IPS-NIHi7 (cell line): ENCODE data around the gene GPS2.
A peak's percentile ranks its signal among the peaks of the same experiment; 100 is the strongest.

ENCODE experiments used
- DNase-seq: peaks from one replicate; pipeline ENCODE4 v3.0.0; 2012; ENCODE audit warnings: mixed read lengths; ENCODE audit errors: extremely low spot score

GPS2 gene

GRCh38 chr17:7317161-7317803 lies 2.1 kb upstream of the GPS2 start:
- DNase-seq = no peak

GRCh38 chr17:7315570-7316235 lies 543 bp upstream of the GPS2 start:
- DNase-seq = no peak

- no peak for DNase-seq
Measured at GRCh38 chr17:7313890-7314718, 1.1 kb downstream of the GPS2 start.

GRCh38 chr17:7313088-7313889 lies 1.9 kb downstream of the GPS2 start:
- no peak for DNase-seq

GRCh38 chr17:7312432-7313087 lies 2.6 kb downstream of the GPS2 start:
- no peak for DNase-seq

- no peak for DNase-seq
Measured at GRCh38 chr17:7311110-7311705, 4.0 kb downstream of the GPS2 start.

GRCh38 chr17:7309628-7310027 lies 5.5 kb downstream of the GPS2 start:
- DNase-seq = no peak

GRCh38 chr17:7308625-7309433 lies 6.3 kb downstream of the GPS2 start:
- DNase-seq = peak; percentile 65

- peak; percentile 45 for DNase-seq
Measured at GRCh38 chr17:7307686-7308624, 7.2 kb downstream of the GPS2 start.

GRCh38 chr17:7306911-7307685 lies 8.1 kb downstream of the GPS2 start, which contains the start of gene EIF5A:
Gene EIF5A, plus strand, starts transcription at chr17:7307628. Its CDS starts 2,008 bp downstream, at chr17:7309636.
- peak; percentile 96 for DNase-seq

GRCh38 chr17:7304179-7304578 lies 11.0 kb downstream of the GPS2 start:
- DNase-seq = no peak

GRCh38 chr17:7296189-7296861 lies 18.8 kb downstream of the GPS2 start:
- peak; percentile 88 for DNase-seq

GRCh38 chr17:7295230-7296180 lies 19.7 kb downstream of the GPS2 start:
- DNase-seq = no peak

GRCh38 chr17:7294614-7295153 lies 20.5 kb downstream of the GPS2 start, which contains the start of gene YBX2:
Gene YBX2, minus strand, starts transcription at chr17:7294639. Its CDS starts 139 bp downstream, at chr17:7294500.
- peak; percentile 97 for DNase-seq

GRCh38 chr17:7293816-7294613 lies 21.1 kb downstream of the GPS2 start:
- peak; percentile 74 for DNase-seq
